ENCODE measurements around the gene C8G. TPM values are rescaled to one million over a fixed set of nuclear protein-coding genes. Genes with fewer than 3 reads are reported as not detected.

The C8G gene
- polyA plus RNA-seq, 1 donor from 2014 or later: not detected

- H3K27me3 ChIP-seq (ENCODE audit: insufficient read depth, low read depth, low read length): no peaks in the 10 kb centered on the region
- peak overlapping the region; percentile 91 for H3K27ac ChIP-seq (ENCODE audit: low read length)
- TF ChIP-seq SMC3 (conservative IDR thresholded peaks at IDR 0.05; ENCODE audit: poor library complexity): no peak
- TF ChIP-seq POLR2AphosphoS5 (IDR thresholded peaks at IDR 0.05): no peak
- no peak for TF ChIP-seq EP300 (conservative IDR thresholded peaks at IDR 0.05; ENCODE audit: poor library complexity, severe bottlenecking)
- no peak for TF ChIP-seq EZH2 (IDR thresholded peaks at IDR 0.05; ENCODE audit: borderline replicate concordance, insufficient read depth, low read length, poor library complexity, severe bottlenecking)
- TF ChIP-seq CTCF (IDR thresholded peaks at IDR 0.05; ENCODE audit: poor library complexity, severe bottlenecking): no peak
- TF ChIP-seq, protein P1, sequence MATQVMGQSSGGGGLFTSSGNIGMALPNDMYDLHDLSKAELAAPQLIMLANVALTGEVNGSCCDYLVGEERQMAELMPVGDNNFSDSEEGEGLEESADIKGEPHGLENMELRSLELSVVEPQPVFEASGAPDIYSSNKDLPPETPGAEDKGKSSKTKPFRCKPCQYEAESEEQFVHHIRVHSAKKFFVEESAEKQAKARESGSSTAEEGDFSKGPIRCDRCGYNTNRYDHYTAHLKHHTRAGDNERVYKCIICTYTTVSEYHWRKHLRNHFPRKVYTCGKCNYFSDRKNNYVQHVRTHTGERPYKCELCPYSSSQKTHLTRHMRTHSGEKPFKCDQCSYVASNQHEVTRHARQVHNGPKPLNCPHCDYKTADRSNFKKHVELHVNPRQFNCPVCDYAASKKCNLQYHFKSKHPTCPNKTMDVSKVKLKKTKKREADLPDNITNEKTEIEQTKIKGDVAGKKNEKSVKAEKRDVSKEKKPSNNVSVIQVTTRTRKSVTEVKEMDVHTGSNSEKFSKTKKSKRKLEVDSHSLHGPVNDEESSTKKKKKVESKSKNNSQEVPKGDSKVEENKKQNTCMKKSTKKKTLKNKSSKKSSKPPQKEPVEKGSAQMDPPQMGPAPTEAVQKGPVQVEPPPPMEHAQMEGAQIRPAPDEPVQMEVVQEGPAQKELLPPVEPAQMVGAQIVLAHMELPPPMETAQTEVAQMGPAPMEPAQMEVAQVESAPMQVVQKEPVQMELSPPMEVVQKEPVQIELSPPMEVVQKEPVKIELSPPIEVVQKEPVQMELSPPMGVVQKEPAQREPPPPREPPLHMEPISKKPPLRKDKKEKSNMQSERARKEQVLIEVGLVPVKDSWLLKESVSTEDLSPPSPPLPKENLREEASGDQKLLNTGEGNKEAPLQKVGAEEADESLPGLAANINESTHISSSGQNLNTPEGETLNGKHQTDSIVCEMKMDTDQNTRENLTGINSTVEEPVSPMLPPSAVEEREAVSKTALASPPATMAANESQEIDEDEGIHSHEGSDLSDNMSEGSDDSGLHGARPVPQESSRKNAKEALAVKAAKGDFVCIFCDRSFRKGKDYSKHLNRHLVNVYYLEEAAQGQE (IDR thresholded peaks at IDR 0.05; ENCODE audit: borderline replicate concordance): no peak
- TF ChIP-seq RAD21 (conservative IDR thresholded peaks at IDR 0.05): no peak
- no peak for TF ChIP-seq MXI1 (conservative IDR thresholded peaks at IDR 0.05; ENCODE audit: poor library complexity, severe bottlenecking)
- no peak for TF ChIP-seq TAF1 (IDR thresholded peaks at IDR 0.05; ENCODE audit: low read depth)
- H3K9ac ChIP-seq (ENCODE audit: low read length): peak overlapping the region; percentile 93
- H3F3A ChIP-seq (ENCODE audit: insufficient read depth, low read length, poor library complexity, severe bottlenecking): no peaks in the 10 kb centered on the region
- H3K79me2 ChIP-seq (replicated peaks; ENCODE audit: insufficient read depth, low read length): no peaks in the 10 kb centered on the region
- H3K4me3 ChIP-seq (ENCODE audit: low read length): peak overlapping the region; percentile 82
- no peaks in the 10 kb centered on the region for H4K20me1 ChIP-seq (ENCODE audit: insufficient read depth)
- no peaks in the 10 kb centered on the region for H3K9me2 ChIP-seq (ENCODE audit: insufficient read depth, low read length)
- H3K9me3 ChIP-seq (ENCODE audit: low read length): no peaks in the 10 kb centered on the region
- H3K36me3 ChIP-seq (ENCODE audit: insufficient read depth, low read length): no peaks in the 10 kb centered on the region
- H2AFZ ChIP-seq (ENCODE audit: low read depth, low read length): peak overlapping the region; percentile 85
- peak overlapping the region; percentile 35 for H3K4me2 ChIP-seq (ENCODE audit: low read length)
Observed at GRCh38 chr9:136949239-136949816, 4.3 kb downstream of the C8G start.

DNA sequence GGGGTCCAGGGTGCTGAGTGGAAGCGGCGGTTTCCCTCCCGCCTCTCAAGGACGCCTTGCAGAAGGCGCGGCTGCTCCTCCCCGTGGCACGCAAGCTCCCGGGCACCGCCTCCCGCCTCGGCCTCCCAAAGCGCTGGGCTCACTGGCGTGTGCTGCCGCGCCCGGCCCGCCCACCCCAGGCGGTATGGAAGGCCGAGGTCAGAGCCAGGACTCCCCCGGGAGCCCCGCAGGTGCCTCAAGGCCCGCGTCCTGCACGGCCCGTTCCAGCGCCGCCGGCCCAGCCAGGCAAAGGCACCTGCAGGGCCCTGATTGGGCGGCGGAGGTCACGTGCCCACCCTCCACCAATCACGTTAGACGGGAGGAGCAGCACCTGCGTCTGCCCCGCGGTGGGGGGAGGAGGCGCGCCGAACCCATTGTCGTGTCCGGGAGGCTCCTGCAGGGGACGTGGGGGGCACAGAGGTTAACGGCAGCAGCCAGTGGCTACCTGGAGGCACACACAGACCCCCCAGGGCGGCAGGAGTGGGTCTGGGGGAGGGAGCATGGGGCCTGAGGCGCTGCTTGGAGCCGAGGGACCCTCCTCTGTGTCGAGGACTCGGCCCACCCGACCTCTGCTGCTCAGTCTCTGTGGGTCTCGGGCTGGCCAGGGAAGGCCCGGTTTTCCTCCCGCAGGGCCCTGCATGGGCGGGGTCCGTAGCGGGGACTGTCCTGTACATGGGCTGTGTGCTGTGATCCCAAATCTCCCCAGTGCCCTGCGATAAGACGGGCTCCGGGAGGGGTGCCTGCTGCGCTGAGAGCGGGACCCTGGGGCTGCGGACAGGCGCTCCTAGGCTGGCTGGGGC, 5.0 kb downstream of the C8G start:
- Histone ChIP-seq H3K9me2 (ENCODE audit: insufficient read depth, low read length) (no peaks in the 10 kb centered on the region), H3K36me3 (ENCODE audit: insufficient read depth, low read length) (no peaks in the 10 kb centered on the region), H3K79me2 (replicated peaks; ENCODE audit: insufficient read depth, low read length) (no peaks in the 10 kb centered on the region), H4K20me1 (ENCODE audit: insufficient read depth) (no peaks in the 10 kb centered on the region), H3K4me3 (ENCODE audit: low read length) (peak overlapping the region; percentile 82), H3K27ac (ENCODE audit: low read length) (peak overlapping the region; percentile 91), H3K27me3 (ENCODE audit: insufficient read depth, low read depth, low read length) (no peaks in the 10 kb centered on the region), H3K4me2 (ENCODE audit: low read length) (peak overlapping the region; percentile 73), H2AFZ (ENCODE audit: low read depth, low read length) (peak overlapping the region; percentile 85), H3K9ac (ENCODE audit: low read length) (peak overlapping the region; percentile 93), H3F3A (ENCODE audit: insufficient read depth, low read length, poor library complexity, severe bottlenecking) (no peaks in the 10 kb centered on the region), H3K9me3 (ENCODE audit: low read length) (no peaks in the 10 kb centered on the region)
- TF ChIP-seq RAD21 (conservative IDR thresholded peaks at IDR 0.05) (peak; percentile 42), EP300 (conservative IDR thresholded peaks at IDR 0.05; ENCODE audit: poor library complexity, severe bottlenecking) (no peak), SMC3 (conservative IDR thresholded peaks at IDR 0.05; ENCODE audit: poor library complexity) (peak; percentile 46), CTCF (IDR thresholded peaks at IDR 0.05; ENCODE audit: poor library complexity, severe bottlenecking) (peak; percentile 66), MXI1 (conservative IDR thresholded peaks at IDR 0.05; ENCODE audit: poor library complexity, severe bottlenecking) (peak; percentile 65), POLR2AphosphoS5 (IDR thresholded peaks at IDR 0.05) (peak; percentile 97), EZH2 (IDR thresholded peaks at IDR 0.05; ENCODE audit: borderline replicate concordance, insufficient read depth, low read length, poor library complexity, severe bottlenecking) (no peak)
- TF ChIP-seq, protein P1 (IDR thresholded peaks at IDR 0.05; ENCODE audit: borderline replicate concordance): peak; percentile 51
